ENCODE measurements around the gene MRPL32. TPM values are rescaled to one million over a fixed set of nuclear protein-coding genes. Genes with fewer than 3 reads are reported as not detected.

Gene MRPL32
- total and polyA plus RNA-seq, 2 donors, result 48.4 to 56.1 TPM

Other genes with a start within 250 kb of the MRPL32 start
- 4.0 TPM for gene C7orf25, start 20.3 kb upstream of the MRPL32 start, total RNA-seq
- gene C7orf25, start 20.3 kb upstream of the MRPL32 start, polyA plus RNA-seq, result 6.8 TPM
- gene PSMA2, start 202 bp upstream of the MRPL32 start, total RNA-seq, result 64.4 TPM
- 90.6 TPM for gene PSMA2, start 202 bp upstream of the MRPL32 start, polyA plus RNA-seq
- gene HECW1, start 180.3 kb downstream of the MRPL32 start, total RNA-seq, result 0.16 TPM
- gene HECW1, start 180.3 kb downstream of the MRPL32 start, polyA plus RNA-seq, result 1.2 TPM

Measured in urinary bladder (tissue), 2 donors.